ENCODE measurements around the gene EHD3.

The EHD3 gene

DNA sequence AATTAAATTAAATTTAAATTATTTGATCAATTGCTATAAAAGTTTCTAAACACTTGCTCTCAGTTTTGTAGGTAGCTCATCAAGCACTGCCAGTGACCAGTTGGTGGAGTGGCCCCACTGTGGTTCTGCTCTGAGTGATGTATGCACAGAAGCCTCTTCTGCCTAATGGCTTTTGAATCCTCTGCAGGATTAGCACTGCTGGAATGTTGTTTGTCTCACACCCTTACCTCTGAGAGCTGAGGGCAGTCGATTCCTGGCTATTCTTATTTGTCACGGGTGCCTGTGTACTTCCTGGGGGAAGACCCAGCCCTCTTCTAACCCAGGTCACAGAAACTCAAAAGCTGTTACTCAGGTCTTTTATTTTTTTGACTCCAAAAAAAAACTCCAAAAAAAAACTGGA lies 26.2 kb upstream of the EHD3 start:
- TF ChIP-seq FOXM1 (IDR thresholded peaks at IDR 0.05; ENCODE audit: borderline replicate concordance, low read depth): no peak
- no peak for TF ChIP-seq TAF1 (IDR thresholded peaks at IDR 0.05; ENCODE audit: low read depth)
- no peak for TF ChIP-seq REST (IDR thresholded peaks at IDR 0.05; ENCODE audit: low read depth)
- TF ChIP-seq USF1 (IDR thresholded peaks at IDR 0.05): no peak
- no peak for TF ChIP-seq CREB1 (IDR thresholded peaks at IDR 0.05; ENCODE audit: low read depth)
- TF ChIP-seq, protein P1, sequence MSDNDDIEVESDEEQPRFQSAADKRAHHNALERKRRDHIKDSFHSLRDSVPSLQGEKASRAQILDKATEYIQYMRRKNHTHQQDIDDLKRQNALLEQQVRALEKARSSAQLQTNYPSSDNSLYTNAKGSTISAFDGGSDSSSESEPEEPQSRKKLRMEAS (IDR thresholded peaks at IDR 0.05): no peak
- TF ChIP-seq CEBPB (IDR thresholded peaks at IDR 0.05): no peak
- no peak for TF ChIP-seq YY1 (IDR thresholded peaks at IDR 0.05; ENCODE audit: low read depth)
- TF ChIP-seq EGR1 (IDR thresholded peaks at IDR 0.05): no peak
- no peak for TF ChIP-seq TEAD4 (IDR thresholded peaks at IDR 0.05)
- no peak for TF ChIP-seq ZBTB7A (IDR thresholded peaks at IDR 0.05; ENCODE audit: low read depth)
- no peak for TF ChIP-seq TCF12 (IDR thresholded peaks at IDR 0.05; ENCODE audit: low read depth)
- TF ChIP-seq EP300 (IDR thresholded peaks at IDR 0.05; ENCODE audit: borderline replicate concordance): no peak

- TF ChIP-seq TAF1 (IDR thresholded peaks at IDR 0.05; ENCODE audit: low read depth): no peak
- no peak for TF ChIP-seq NFIC (IDR thresholded peaks at IDR 0.05)
- no peak for TF ChIP-seq TCF12 (IDR thresholded peaks at IDR 0.05; ENCODE audit: low read depth)
- no peak for TF ChIP-seq USF1 (IDR thresholded peaks at IDR 0.05)
- TF ChIP-seq REST (IDR thresholded peaks at IDR 0.05; ENCODE audit: low read depth): no peak
- no peak for TF ChIP-seq ZBTB7A (IDR thresholded peaks at IDR 0.05; ENCODE audit: low read depth)
- no peak for TF ChIP-seq TEAD4 (IDR thresholded peaks at IDR 0.05)
- no peak for TF ChIP-seq EP300 (IDR thresholded peaks at IDR 0.05; ENCODE audit: borderline replicate concordance)
- TF ChIP-seq CREB1 (IDR thresholded peaks at IDR 0.05; ENCODE audit: low read depth): no peak
Observed at GRCh38 chr2:31208240-31208639, 25.7 kb upstream of the EHD3 start.

GRCh38 chr2:31212659-31213600 lies 21.0 kb upstream of the EHD3 start:
- TF ChIP-seq REST (IDR thresholded peaks at IDR 0.05; ENCODE audit: low read depth): no peak
- no peak for TF ChIP-seq TEAD4 (IDR thresholded peaks at IDR 0.05)
- no peak for TF ChIP-seq CEBPB (IDR thresholded peaks at IDR 0.05)
- TF ChIP-seq EP300 (IDR thresholded peaks at IDR 0.05; ENCODE audit: borderline replicate concordance): no peak

DNA sequence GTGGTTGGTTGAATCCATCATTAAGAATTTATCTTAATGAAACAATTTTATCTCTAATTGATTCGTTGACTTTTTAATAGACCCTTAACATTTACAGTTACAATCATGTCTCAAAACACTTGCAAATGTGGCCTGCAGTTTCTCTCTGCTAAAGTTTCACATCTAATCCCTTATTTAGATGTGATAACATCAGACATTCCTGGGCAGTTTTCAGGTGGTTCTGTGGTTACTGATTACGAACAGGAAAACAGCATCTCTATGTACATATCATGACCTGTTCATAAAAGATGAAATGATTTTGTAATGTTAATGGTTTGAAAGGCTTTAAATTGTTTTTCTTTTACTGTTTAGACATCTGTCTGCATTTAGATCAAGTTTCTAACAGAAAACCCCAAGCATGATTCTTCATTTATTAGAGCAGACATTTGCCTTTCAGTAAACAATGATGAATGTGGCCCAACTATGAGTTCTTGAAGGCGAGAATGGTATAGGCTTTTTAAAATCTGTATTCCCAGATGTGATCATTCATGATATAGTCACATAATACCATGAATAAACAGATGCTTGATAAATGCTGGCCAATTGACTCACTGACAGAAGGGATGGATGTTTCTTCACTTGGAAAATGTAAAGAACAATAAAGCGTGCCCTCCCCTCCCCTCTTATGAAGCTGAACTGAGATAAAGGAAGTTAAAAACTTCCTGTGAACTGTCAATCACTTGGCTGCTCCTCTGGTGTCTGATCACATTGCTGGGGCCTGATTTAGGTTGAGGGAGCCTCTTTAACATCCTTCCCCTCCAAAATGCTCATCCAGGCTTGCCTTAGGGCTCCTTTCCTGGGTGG lies 20.1 kb upstream of the EHD3 start:
- TF ChIP-seq CREB1 (IDR thresholded peaks at IDR 0.05; ENCODE audit: low read depth) (no peak), ZBTB7A (IDR thresholded peaks at IDR 0.05; ENCODE audit: low read depth) (no peak), CEBPB (IDR thresholded peaks at IDR 0.05) (no peak), TAF1 (IDR thresholded peaks at IDR 0.05; ENCODE audit: low read depth) (no peak), EGR1 (IDR thresholded peaks at IDR 0.05) (no peak), USF1 (IDR thresholded peaks at IDR 0.05) (no peak), REST (IDR thresholded peaks at IDR 0.05; ENCODE audit: low read depth) (no peak), RAD21 (IDR thresholded peaks at IDR 0.05; ENCODE audit: low read depth) (no peak), YY1 (IDR thresholded peaks at IDR 0.05; ENCODE audit: low read depth) (no peak), TEAD4 (IDR thresholded peaks at IDR 0.05) (no peak)
- TF ChIP-seq, protein P1 (IDR thresholded peaks at IDR 0.05): no peak
